ENCODE data around the gene BCL11A.
A peak's percentile ranks its signal among the peaks of the same experiment; 100 is the strongest.

Gene BCL11A

DNA sequence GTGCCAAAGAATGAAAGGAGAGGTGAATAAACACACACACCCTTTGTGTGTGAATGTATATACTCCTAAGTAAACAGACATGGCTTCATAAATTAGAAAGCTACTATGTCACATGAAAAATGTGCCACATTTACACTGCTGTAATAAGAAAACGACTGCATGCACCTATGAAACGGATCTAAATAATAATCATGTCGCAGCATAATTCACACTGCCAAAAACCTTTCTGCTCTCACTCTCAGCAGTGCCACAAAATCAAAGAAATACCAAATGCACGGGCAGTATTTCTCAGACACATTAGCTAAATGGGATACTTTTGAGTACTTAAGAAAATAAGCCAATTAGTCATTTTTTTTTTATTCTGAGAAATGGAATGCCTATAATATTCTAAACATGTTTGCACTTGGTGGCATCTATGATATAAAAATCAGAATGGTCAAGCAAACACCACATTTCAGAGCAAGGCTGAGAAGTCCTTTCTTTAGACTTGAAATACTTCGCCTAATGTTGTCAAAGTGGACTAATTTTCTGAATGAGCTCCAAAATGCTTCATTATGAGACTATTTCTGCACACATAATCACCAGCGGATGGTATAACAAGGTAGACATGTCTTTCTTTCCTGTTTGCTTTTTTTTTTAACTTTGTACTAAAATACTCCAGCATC lies 6.6 kb downstream of the BCL11A start:
- no peak for DNase-seq (ENCODE audit: low spot score)

DNA sequence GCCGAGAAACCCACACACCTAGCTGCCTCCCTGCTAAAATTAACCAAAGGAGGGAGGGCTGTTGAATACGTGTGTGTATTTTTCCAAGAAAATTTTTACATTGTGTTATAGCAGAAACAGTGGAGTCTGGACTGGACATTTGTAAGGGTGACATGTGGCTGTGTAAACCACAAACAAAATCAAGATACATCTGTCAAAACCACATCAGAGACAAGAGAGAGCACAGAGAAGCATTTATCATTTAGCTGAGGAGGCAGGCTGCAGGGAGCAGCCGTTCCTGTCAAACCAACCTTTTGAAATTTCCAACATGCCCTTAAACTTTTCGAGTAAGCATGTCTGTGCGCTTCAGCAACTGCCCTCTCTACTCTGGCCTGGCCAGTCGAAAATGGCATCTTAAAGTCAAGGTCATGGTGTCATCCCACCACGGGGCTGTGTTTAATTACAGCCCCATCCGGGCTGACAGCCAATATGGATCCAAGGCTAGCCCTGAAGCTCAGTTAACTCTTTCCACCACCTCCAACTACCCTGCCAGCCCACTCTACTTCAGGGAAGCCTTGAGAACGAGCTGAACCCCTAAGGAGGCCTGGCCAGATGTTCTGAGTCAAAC lies 8.4 kb downstream of the BCL11A start:
- no peak for DNase-seq (ENCODE audit: low spot score)

DNA sequence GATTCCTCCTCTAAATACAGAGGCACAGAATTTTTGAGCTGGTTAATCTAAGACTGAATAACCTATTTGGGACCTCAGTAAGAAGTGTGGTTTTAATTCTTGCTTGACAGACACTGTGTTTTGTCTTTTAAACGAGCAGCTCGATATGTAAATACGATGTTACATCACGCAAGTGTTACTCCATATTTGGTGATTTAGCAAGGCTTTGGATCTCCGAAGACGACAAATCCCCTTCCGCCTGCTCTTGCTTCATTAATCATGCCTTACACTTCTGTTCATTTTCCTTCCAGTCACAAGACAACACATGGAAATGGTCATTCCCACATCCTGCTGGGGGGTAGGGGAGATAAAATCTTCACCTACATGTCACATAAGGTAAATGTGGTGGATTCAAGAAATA lies 9.4 kb downstream of the BCL11A start:
- no peak for DNase-seq (ENCODE audit: low spot score)

DNA sequence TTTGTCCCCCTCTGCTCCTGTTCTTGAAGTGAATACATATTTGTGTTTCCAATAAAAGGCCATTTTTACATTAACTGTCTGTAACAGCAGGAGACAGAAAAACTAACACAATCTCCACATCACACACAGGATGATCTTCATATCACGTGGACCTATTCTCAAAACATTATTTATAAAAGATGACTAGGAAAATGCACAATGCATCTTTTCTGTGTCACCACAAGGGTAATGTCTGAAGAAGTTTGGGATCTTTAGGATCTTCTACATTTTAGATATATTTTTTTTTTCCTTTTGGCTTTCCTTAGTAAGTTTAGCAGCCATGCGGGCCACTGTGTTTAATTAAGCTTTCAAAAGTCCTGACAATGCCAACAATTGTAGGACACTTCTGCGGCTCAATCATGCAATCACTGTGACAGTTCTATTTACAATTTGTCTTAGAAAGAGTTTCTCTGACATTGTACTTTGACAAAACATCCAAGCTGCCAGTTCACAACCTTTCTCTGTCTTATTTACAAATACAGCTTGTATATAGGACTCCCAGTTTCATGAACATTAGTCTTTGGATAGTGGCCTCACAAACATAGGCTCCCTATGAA lies 12.3 kb downstream of the BCL11A start:
- DNase-seq (ENCODE audit: low spot score) = no peak

DNA sequence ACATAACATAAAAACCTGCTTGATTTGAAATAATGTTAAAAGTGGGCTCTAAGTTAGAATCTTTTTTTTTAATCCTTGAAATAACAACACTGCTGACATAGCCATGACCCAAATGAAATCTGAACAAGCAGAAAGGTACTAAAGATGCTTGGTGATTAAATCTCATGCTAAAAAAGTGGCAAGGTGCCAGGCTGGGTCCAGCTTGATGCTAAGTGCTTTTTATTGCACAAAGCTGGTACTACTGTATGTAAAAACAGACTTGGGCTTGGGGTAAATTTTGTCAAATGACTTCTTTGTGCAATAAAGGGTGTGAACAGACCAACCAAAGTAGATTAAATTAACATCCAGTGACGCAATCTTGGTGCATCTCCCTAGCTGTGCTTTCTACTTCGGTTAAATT lies 13.4 kb downstream of the BCL11A start:
- no peak for DNase-seq (ENCODE audit: low spot score)

DNA sequence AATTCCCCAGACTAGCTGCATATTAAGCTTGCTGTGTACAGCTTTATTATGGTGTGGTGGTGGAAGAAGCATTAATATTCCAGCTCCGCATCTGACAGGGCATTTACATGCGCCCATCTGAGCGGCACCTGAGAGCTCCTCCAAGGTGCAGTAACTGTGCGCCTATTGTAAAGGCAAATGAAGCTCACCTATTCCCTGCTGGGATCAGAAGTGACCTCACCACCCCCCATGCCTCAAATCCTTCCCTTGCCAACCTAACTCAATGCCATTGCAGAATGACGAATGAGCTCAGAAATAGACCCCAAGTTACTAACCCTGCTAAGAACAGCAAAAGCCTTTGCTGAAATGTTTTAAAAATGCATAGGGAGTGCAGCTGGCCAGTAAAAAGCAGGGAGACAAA lies 14.3 kb downstream of the BCL11A start:
- no peak for DNase-seq (ENCODE audit: low spot score)

DNA sequence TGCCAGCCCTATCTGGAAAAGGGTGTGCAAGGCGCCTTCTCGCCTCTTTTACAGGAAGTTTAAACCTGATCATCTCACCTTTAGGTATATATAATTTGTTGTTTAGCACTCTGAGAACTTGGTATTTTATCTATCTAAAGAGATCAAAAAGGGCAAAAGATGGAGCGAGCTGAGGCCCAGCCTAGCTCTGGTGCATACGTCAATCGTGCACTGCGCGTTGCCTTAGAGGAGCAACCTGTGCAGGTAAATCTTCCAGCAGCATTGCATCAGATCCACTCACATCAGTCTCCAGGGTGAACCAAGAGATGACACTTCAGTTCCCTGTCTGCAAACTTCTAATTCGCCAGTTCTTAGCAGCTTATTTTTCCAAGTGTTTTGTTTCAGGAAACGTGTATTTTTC lies 15.4 kb downstream of the BCL11A start:
- no peak for DNase-seq (ENCODE audit: low spot score)

DNA sequence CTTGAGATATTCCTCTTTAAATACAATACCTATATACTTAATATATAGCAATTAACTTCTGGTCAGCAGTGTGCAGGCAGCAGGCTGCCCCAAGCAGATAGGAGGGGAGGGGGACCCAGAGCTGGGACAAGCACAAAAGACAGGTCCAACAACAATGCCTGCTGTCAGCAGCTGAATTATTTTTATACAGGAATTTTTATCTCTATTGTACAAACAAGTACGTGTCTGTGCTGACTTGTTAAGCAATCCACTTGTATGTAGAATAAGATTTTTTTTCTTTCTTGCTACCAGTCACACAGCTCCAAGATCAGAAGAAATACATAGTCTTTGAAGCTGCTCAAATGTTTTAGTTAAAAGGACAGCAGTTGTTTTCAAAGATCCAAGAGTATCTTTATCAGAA lies 16.7 kb downstream of the BCL11A start:
- DNase-seq (ENCODE audit: low spot score) = no peak

DNA sequence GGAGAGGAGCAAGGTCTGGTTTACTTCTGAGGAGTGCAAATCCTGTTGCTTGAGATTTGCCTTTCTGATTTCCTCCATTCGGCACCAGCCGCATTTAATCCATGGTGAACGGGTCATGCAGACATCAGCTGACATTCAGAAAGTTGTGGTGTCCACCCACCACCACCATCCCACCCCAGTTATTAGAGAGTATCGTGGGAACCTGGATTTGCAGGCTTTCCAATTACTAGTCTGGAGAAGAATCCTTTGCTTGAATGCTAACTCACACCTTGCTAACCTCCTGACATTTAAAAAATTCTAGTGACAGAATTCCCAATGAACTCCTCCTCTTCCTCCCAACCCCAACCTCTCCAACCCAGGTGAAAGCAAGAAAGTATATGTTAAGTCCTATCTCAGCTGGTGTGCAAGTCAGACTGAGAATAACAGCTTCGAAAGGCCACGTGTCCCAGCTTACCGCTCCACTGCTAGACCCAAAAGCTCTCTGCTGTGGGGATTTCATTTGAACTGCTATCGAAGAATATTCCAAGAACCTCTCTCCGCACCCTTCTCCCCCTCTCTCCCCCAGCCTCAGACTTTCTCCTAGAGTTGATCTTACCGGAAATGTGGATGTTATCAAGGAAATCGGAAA lies 17.7 kb downstream of the BCL11A start:
- no peak for DNase-seq (ENCODE audit: low spot score)

DNA sequence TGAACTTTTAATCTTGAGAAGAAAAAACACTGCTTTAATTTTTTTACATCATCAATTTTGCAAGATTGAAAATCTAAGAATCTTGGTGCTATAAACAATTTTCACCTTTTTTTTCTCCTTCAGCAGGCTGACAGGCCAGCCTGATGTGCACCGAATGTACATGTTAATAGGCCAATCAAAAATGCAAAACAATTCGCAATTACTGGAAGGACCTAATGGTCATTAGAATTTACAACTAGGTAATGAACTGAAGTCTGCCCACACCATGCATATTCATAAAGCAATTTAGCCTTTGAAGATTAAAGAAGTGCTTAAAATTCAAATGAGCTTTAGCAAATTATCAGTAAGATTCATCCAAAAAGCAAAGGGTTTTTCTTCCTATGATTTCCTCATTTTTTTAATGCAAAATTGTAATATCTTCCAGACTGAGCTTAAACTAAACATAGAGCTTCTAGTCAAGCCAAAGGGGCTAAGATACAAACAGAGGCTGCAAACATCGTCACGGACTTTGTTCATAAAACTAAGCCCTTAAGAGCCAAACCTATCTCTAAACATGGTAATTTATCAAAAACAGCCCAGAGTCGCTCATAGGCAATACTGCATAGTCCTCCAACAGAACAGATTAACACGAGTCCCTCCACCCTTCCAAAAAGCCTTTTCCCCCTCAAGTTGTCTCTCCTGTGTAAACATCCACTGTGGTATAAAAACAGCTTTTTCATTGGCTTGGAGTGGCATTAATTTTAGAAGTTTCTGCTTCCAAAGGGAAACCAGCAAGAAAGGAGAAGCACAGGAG lies 18.4 kb downstream of the BCL11A start:
- DNase-seq (ENCODE audit: low spot score) = no peak

DNA sequence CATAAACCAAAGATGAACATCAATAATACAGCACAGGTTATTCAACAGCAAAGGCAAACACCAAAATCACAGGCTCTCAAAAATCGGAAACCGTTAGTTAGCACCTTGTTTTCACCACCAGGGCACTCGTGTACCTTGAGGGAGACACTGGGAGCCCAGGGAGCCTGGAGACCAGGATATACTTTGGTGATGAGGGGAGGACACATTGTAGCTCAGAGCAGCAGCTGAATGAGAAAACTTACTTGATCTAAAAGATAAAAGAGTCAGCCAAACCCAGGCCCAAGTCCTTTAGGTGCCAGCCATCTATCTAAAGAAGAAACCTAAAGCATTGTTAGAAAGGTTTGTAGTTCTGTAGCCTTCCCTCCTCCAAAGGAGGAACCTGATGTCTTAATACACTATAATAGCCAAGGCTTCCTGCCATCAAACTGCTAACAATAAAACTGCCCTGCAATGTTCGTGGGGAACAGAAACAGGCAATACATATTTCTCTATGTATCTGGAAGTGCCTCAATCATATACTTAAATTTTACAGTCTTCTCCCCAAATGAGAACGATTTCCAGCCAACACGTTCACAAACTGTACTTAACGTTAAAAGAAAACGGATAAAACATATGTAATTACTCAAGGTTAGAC lies 19.3 kb downstream of the BCL11A start:
- DNase-seq (ENCODE audit: low spot score) = no peak

DNA sequence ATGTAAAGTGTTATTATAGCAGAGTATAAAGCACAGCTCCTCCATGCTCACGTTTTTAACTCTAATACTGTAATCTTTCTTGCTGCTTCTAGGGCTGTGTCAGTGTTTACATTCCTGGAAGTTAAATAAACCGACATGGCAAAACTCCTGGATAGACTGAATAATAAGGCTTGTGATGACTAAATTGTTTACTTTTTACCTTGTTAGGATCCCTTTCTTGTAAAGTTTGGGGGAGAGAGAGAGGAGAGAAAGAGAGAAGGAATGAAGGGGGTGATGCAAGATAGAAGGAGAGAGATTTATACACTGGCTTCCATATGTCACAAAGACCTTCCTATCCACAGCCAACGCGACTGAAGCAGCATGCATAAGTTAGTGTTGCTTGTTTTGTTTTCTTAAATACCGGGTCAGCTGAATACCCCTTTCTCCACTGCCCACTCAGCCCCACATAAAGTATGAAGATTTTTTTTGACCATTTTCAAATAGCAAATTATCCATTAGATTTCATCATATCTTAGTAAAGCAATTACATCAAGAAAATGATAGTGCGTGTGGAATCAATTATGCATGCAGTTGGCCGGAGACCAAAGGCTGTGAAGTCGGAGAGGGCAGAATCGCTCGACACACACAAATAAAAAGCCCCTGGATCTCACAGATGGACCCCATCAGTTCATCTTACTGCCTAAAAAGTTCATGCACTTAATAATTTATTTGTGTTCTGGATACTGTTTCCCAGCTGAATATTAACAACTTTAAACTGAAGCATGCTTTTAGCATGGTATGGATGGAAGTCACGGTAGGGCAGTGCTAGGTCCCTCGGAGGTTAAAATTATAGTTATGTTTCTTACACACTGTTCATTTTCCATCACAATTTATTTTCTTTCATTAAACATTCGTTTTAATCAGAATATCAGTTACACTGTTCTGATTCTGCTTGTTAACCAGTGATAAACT lies 20.1 kb downstream of the BCL11A start:
- no peak for DNase-seq (ENCODE audit: low spot score)

DNA sequence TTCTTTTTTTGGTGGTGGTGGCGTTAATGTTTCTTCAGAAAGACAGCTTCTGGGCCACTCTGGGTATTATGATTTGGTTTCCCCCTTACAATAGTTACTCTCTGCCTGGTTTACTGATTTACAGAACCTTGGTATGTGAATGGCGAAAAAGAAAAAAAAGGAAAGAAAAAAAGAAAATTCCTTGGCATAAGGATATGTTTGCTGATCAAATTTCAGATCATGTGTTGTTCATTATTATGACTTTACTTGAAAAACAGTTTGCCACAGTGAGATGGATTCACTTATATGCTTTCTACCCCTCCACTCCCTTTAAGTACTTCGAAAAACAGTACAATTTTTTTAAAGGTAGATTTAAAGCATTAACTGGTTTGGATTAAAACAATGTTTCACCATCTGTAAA lies 21.0 kb downstream of the BCL11A start:
- no peak for DNase-seq (ENCODE audit: low spot score)

DNA sequence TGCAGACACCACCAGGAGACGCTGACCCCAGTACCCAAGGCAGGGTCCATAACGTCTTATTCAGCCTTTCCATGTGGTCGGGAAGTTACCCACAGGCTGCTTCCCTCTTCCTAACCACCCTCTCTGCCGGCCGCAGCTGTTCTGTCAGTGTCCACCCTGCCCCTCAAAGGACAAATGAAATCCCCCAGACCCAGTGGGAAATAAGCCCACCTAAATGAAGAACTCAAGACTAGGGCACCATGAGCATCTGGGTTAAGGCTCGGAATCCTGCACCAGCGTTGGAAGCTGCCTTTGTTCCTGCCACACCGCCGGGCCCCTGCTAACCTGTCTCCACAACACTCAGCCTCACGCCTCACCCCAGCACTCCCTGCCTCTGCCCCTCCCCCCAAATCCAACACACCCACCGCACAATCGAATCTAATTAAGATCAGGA lies 21.7 kb downstream of the BCL11A start:
- no peak for DNase-seq (ENCODE audit: low spot score)

DNA sequence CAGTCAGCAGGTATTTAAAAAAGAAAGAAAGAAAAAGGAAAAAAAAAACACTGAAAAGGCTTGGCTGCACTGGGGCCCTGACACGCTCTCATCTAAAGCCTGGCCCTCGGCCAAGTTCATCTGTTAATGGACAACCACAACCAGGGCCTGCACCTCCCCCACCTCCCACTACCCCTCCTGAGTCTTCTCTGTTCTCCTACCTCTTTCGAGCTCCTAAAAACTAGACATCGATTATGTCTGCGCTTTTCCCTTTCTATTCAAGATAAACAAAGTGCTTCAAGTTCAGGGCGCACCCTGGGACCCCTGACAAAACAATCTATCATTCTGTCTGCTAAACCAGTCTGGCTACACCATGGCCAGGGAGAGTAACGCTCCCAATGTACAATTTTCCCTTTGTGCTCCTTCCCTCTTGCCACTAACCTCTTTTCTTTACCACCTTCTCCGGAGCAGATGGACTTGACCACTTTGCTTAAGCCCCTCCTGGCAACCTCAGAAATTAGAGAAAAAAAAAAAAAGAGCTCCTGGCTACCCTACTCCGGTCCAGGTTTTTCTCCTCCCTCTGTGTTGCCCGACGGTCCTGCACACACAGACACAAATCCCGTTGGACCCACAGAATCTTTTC lies 22.7 kb downstream of the BCL11A start:
- DNase-seq (ENCODE audit: low spot score) = peak; percentile 69

DNA sequence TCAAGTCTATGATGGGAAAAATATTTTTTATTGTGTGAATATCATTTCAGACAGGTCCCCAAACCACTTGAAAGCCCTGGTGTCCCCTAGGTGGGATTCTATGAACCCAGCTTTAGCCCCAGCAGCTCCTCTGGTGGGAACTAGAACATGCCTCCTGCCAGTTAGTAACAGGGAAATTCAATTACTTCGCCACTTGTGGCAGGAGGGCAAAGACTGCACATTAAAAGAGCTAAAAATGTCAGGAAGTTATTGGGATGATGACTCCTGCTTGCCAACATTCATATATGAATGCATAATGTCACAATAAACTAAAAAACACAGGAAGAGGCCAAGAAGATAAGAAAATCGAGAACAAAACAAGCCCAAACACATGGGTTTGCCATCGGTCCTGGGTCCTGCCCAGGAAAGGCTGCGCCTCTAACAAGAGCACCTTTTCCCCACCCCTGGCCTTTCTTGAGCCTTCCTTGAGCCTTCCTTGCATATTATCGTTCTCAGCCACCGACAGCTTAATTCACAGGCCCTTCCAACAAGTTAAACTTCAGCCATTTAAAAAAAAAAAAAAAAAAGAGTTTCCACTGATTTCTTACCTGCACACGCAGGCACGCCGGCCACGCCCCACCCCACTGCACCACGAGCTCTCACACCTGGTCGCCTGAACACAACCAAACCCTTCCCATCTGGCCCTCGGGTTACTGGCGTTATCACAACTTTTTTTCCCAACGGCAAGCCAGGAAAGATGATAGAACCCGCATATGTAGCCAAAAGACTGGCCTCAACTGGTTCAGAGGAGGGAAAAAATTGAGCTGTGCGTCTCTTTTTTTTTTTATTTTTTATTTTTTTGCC lies 23.4 kb downstream of the BCL11A start:
- DNase-seq (ENCODE audit: low spot score) = no peak

DNA sequence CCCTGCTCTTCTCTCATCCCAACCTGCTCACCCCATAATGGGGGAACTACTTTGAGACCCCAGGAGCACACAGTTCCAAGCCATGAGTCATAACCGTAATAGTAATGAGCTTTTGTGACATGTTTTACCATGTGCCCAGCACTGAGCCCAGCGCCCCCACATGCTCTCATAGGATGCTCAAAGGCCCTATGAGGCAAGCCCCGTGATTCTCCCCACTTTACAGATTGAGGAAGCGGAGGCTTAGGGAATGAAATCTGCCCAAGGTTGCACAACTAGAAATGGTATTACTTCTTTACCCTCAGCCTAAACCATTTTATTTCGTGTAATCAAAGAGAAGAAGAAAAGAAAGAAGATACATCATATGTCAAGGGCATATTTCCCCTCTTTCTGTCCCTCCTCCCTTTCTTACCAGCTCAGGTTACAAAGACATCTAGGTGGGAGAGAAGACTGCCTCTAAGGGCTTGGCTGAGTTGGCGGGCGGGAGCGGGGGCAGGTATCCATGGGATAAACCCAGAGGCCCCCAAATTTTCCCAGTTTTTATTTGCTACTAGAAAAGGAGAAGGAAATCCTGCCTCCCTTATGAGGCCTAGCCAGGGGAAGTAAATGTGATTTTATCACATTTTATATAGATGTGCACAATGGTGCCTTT lies 24.2 kb downstream of the BCL11A start:
- no peak for DNase-seq (ENCODE audit: low spot score)

DNA sequence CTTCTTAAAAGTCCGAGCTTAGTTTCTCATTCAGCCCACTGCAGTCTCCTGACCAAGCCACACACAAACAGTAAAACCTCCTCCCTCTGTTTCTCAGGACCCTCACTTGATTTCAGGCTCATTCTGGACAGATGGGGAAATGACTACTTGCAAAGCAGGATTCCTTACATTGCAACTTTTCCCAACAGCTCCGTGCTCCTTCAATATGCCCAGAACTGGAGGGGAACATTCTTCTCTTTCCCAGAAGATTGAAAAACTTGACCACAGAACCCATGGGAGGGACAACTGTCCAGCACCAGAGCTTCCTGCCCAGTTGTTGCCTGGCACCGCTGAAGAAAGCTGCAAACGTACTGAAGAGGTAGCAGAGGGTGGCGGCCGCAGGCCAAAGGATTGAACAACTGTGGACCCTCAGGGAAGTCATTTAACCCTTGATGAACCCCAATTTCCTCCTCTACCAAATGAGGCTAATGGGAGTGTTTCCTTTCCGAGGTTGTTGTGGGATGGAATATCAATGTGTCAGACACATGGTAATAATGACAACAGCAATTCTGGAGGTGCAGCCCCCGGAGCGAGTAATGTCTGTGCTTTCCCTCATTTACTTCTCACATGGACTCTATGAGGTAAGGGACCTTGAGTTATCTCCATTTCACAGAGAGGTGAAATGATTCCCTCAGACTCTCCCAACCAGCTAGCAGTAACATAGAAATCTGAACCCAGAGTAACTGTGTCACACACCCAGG lies 25.0 kb downstream of the BCL11A start:
- DNase-seq (ENCODE audit: low spot score) = no peak
